Neuronal stem cell (in vitro differentiated cells): ENCODE results near the gene CALHM3.

ENCODE experiments used
- DNase-seq: peaks from one replicate; pipeline ENCODE4 v3.0.0-alpha.2; 2013; ENCODE audit warnings: low spot score
- H2AFZ ChIP-seq: one replicate; pipeline ENCODE4 v1.6.1; 2013; ENCODE audit warnings: mild to moderate bottlenecking, low read length, inconsistent platforms
- H2AK5ac ChIP-seq: 2 replicates; pipeline ENCODE4 v1.6.1; 2013; ENCODE audit warnings: low read depth, mild to moderate bottlenecking, inconsistent platforms, low read length, moderate library complexity, mixed read lengths
- H2BK120ac ChIP-seq: 2 replicates; pipeline ENCODE4 v1.6.1; 2013; ENCODE audit warnings: low read depth, mild to moderate bottlenecking, inconsistent platforms, low read length, moderate library complexity, mixed read lengths
- H2BK12ac ChIP-seq: one replicate; pipeline ENCODE4 v1.6.1; 2013; ENCODE audit warnings: low read length, inconsistent platforms
- H2BK15ac ChIP-seq: 2 replicates; pipeline ENCODE4 v1.6.1; 2013; ENCODE audit warnings: mild to moderate bottlenecking, low read length, inconsistent platforms, mixed read lengths
- H2BK5ac ChIP-seq: one replicate; pipeline ENCODE4 v1.6.1; 2013; ENCODE audit warnings: inconsistent platforms, mild to moderate bottlenecking, low read length, moderate library complexity
- H3K14ac ChIP-seq: one replicate; pipeline ENCODE4 v1.6.1; 2013; ENCODE audit warnings: low read length, inconsistent platforms
- H3K18ac ChIP-seq: 2 replicates; pipeline ENCODE4 v1.6.1; 2013; ENCODE audit warnings: low read length, inconsistent platforms
- H3K23ac ChIP-seq: 2 replicates; pipeline ENCODE4 v1.6.1; 2013; ENCODE audit warnings: low read depth, mild to moderate bottlenecking, mixed read lengths, low read length, inconsistent platforms; ENCODE audit not compliant: poor library complexity
- H3K27ac ChIP-seq: replicated peaks from 3 replicates; pipeline ENCODE4 v1.5.1; 2013; ENCODE audit warnings: low read length, inconsistent platforms
- H3K27me3 ChIP-seq, 3 experiments: 2 replicates each; pipeline ENCODE4 v1.6.1; 2013; ENCODE audit warnings: low read length in 3 of 3, mild to moderate bottlenecking in 2 of 3, inconsistent platforms in 1 of 3, low read depth in 1 of 3, mixed read lengths in 1 of 3, moderate library complexity in 1 of 3; ENCODE audit not compliant: control insufficient read depth in 3 of 3, insufficient read depth in 3 of 3
- H3K36me3 ChIP-seq, 2 donors: replicated peaks in 1 of 2; 2 replicates each; pipeline ENCODE4 v1.6.1; 2013; ENCODE audit warnings: low read length in 2 of 2; ENCODE audit not compliant: control insufficient read depth in 2 of 2, insufficient read depth in 2 of 2
- H3K4ac ChIP-seq: 2 replicates; pipeline ENCODE4 v1.6.1; 2013; ENCODE audit warnings: inconsistent platforms, mild to moderate bottlenecking, low read length, moderate library complexity
- H3K4me1 ChIP-seq, 2 donors: 1 replicate in 1 of 2; 2 replicates in 1 of 2; pipeline ENCODE4 v1.6.1; 2013; ENCODE audit warnings: low read length in 2 of 2, low read depth in 1 of 2; ENCODE audit not compliant: control insufficient read depth in 2 of 2, insufficient read depth in 1 of 2
- H3K4me2 ChIP-seq: one replicate; pipeline ENCODE4 v1.6.1; 2013; ENCODE audit warnings: mild to moderate bottlenecking, low read length, inconsistent platforms; ENCODE audit not compliant: insufficient read depth, poor library complexity, severe bottlenecking
- H3K4me3 ChIP-seq, 2 donors: 2 replicates each; pipeline ENCODE4 v1.5.1; 2013; ENCODE audit warnings: low read length in 2 of 2, mild to moderate bottlenecking in 2 of 2, inconsistent platforms in 1 of 2, moderate library complexity in 1 of 2
- H3K79me1 ChIP-seq: one replicate; pipeline ENCODE4 v1.6.1; 2013; ENCODE audit warnings: low read depth, mild to moderate bottlenecking, inconsistent platforms, low read length, moderate library complexity
- H3K9ac ChIP-seq: one replicate; pipeline ENCODE4 v1.6.1; 2013; ENCODE audit warnings: mild to moderate bottlenecking, low read depth, low read length, inconsistent platforms; ENCODE audit not compliant: poor library complexity
- H3K9me3 ChIP-seq, 2 donors: replicated peaks in 1 of 2; 2 replicates each; pipeline versions ENCODE3 to v1.6.1; 2013; ENCODE audit warnings: low read length in 2 of 2, mild to moderate bottlenecking in 2 of 2, inconsistent platforms in 1 of 2, low read depth in 1 of 2, mixed read lengths in 1 of 2, moderate library complexity in 1 of 2; ENCODE audit not compliant: control insufficient read depth in 2 of 2, insufficient read depth in 1 of 2
- H4K8ac ChIP-seq: one replicate; pipeline ENCODE4 v1.6.1; 2013; ENCODE audit warnings: low read depth, mild to moderate bottlenecking, inconsistent platforms, low read length, moderate library complexity
- H4K91ac ChIP-seq: one replicate; pipeline ENCODE4 v1.6.1; 2013; ENCODE audit warnings: low read length, low read depth, mild to moderate bottlenecking, inconsistent platforms; ENCODE audit not compliant: poor library complexity
- WGBS, 2 donors: extraction: QIAGEN DNeasy Blood & Tissue Kit; methylation state at CpG; one replicate each; pipeline ENCODE4 v1.1.7; 2013; ENCODE audit warnings: missing lambda C conversion rate in 2 of 2, mixed read lengths in 1 of 2; ENCODE audit not compliant: insufficient read length in 2 of 2, insufficient replicate concordance in 1 of 2; ENCODE audit errors: extremely low coverage in 2 of 2; 5-methylcytosine and 5-hydroxymethylcytosine counted together

CALHM3 gene

DNA sequence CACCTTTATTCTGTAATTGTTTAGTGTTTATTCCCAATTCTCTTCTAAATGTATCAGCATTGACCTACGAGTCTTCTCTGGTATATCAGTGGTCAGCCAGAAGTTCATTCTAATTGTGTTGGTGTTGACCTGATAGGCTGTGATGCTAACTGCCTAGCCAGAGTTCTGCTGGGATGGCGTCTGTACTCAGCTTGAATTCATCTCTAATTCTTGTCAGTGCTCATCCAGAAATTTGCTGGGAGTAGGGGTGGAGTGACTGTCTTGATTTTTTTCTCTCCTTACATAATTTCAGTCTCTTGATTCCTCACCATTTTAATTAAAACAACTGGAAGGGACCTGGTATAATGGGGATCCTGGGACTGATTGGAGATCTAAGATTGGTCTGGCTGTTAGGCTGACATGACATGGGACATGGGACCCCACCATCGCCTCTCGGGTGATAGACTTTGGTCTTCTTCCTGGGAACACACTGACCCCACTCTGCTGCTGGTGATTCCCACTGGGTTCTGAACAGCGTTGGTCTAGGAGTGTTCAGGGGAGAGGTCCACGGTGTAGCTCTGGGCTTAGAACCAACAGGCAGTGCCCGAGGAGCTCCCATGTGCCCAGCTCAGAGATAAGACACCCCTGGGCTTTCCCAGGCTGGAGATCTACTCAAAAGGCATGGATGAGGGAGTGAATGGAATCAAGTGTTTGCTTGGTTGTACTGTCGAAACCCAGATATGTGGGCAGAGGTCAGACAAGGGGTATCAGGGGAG, 18.3 kb upstream of the CALHM3 start:
- Histone ChIP-seq H2BK15ac (no peak overlapping the region), H3K27me3 (peaks cover 5 to 57% (median 25%) of the 10 kb centered on the region in 3 experiments)
- WGBS, 2 donors, result no CpG with 5 or more reads among the region's 8 CpGs

DNA sequence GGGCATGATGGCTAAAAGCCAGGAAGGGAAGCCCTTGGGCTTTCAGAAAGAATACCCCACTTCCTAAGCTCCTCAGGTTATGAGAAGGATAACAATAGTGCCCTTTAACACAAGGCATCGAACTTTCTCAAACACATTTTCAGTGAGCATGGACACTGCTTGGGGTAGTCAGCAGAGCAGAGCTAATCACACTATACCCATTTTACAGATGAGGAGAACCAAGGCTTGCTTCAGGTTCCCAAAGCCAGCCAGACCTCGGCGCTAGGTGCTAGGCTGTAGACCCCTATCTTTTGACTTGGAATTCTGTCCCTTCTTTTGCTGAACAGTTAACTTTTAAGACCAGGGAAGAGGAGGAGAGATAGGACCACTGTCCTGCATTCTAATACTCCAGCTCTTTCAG, 16.3 kb upstream of the CALHM3 start:
- no peak overlapping the region for H4K91ac ChIP-seq
- DNase-seq, result no peak
- no peak overlapping the region for H2BK120ac ChIP-seq
- no peaks in the 10 kb centered on the region for H3K9me3 ChIP-seq
- no peak overlapping the region for H3K4me2 ChIP-seq
- no peaks in the 10 kb centered on the region for H3K36me3 ChIP-seq
- H3K18ac ChIP-seq, result no peak overlapping the region
- H4K8ac ChIP-seq, result no peak overlapping the region
- no peak overlapping the region for H3K9ac ChIP-seq
- peaks cover 14 to 22% of the 10 kb centered on the region in 2 donors for H3K4me1 ChIP-seq
- no peak overlapping the region for H2BK5ac ChIP-seq
- no peak overlapping the region for H2BK15ac ChIP-seq
- H3K27me3 ChIP-seq, result peaks cover 5 to 57% (median 25%) of the 10 kb centered on the region in 3 experiments
- H3K14ac ChIP-seq, result no peak overlapping the region
- no peak overlapping the region for H2BK12ac ChIP-seq
- H3K79me1 ChIP-seq, result no peaks in the 10 kb centered on the region
- H3K4ac ChIP-seq, result no peak overlapping the region
- H2AFZ ChIP-seq, result no peak overlapping the region
- no peak overlapping the region for H3K23ac ChIP-seq
- no peak overlapping the region for H3K4me3 ChIP-seq
- no CpG with 5 or more reads among the region's 3 CpGs for whole genome bisulfite sequencing, 2 donors
- no peak overlapping the region for H2AK5ac ChIP-seq
- no peak overlapping the region for H3K27ac ChIP-seq

More for the DNA sequence above, 18.3 kb upstream of the CALHM3 start:
- Histone ChIP-seq H4K8ac (no peak overlapping the region), H2AK5ac (no peak overlapping the region), H3K14ac (no peak overlapping the region), H3K9me3 (no peaks in the 10 kb centered on the region), H2BK5ac (no peak overlapping the region), H3K18ac (no peak overlapping the region), H3K4me2 (no peak overlapping the region), H2AFZ (no peak overlapping the region), H2BK12ac (no peak overlapping the region), H3K4ac (no peak overlapping the region), H4K91ac (no peak overlapping the region), H3K23ac (no peak overlapping the region), H3K36me3 (no peaks in the 10 kb centered on the region), H2BK120ac (no peak overlapping the region), H3K4me1 (peaks cover 17% of the 10 kb centered on the region in 2 donors), H3K9ac (no peak overlapping the region), H3K79me1 (no peaks in the 10 kb centered on the region), H3K4me3 (no peak overlapping the region), H3K27ac (no peak overlapping the region)
- no peak for DNase-seq

DNA sequence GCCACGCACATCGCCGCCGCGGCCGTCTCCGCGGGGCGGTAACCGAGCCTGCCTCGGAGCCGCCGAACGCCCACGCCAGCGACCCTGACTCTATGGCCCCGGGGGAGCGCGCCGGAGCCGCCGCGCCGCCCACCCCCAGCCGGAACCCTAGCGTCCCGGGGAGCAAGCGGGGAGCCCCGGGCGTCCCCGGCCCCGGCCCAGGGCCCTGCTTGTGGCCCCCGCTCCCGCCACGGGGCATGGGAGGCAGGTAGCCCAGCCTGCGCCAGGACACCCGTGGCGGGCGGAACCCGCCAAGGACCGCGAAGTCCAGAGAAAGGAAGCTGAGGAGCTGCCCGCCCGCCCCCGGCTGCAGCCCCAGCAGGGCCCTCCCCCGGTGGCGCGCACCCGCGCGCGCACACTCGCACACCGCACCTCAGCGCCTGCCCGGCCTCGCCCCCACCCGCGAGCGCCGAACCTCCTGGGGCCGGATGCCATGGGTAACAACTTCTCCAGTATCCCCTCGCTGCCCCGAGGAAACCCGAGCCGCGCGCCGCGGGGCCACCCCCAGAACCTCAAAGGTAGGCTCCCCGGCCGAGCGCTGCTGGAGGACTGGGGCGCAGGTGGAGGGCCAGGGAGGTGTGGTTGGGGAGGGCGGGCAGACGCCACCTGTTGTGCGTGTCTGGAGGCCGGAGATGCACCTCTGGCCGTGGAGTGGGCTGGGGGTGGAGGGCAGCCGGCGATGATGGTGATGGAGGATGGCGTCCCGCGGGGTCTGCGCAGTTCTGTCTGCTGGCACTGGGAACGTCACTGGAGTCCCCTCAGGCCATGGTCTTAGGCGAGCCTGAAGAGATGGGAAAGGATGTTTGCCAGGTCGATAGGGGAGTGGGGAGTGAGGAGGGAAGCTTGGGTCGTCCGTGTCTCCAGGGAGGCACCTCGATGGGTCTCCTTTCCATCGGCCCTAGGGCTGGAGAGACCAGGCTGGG, 15.2 kb upstream of the CALHM3 start:
- peak overlapping the region; percentile 100 for H3K4me2 ChIP-seq
- H3K4ac ChIP-seq, result no peak overlapping the region
- H2AFZ ChIP-seq, result peak overlapping the region; percentile 93
- H3K79me1 ChIP-seq, result no peaks in the 10 kb centered on the region
- H2AK5ac ChIP-seq, result peak overlapping the region; percentile 54
- no CpG with 5 or more reads among the region's 92 CpGs for WGBS, 2 donors
- peak overlapping the region; percentile 81 for H3K23ac ChIP-seq
- peak overlapping the region; percentile 57 for H3K14ac ChIP-seq
- H3K9ac ChIP-seq, result peak overlapping the region; percentile 82
- H3K4me1 ChIP-seq, result peaks cover 10 to 15% of the 10 kb centered on the region in 2 donors
- peak overlapping the region; percentile 90 for H3K18ac ChIP-seq
- peak overlapping the region; percentile 26 for H2BK12ac ChIP-seq
- no peaks in the 10 kb centered on the region for H3K36me3 ChIP-seq
- H2BK5ac ChIP-seq, result peak overlapping the region; percentile 72
- no peaks in the 10 kb centered on the region for H3K9me3 ChIP-seq
- no peak overlapping the region for H2BK120ac ChIP-seq
- no peak overlapping the region for H4K91ac ChIP-seq
- no peak for DNase-seq
- peaks cover 5 to 52% (median 25%) of the 10 kb centered on the region in 3 experiments for H3K27me3 ChIP-seq
- H2BK15ac ChIP-seq, result peak overlapping the region; percentile 20
- H3K27ac ChIP-seq, result no peak overlapping the region
- no peak overlapping the region for H4K8ac ChIP-seq
- H3K4me3 ChIP-seq, result peak overlapping the region; percentile 56 to 90
